Esophagus (tissue), 2 donors: ENCODE results near the gene DHRS4L2. TPM values are rescaled to one million over a fixed set of nuclear protein-coding genes. Genes with fewer than 3 reads are reported as not detected.
"Not testable (repeated sequence)": the region's sequence is repeated elsewhere in the genome, so short reads cannot be mapped to it uniquely, and the experiment has no call there.

Experiments
- H3K27ac ChIP-seq, 2 donors: one replicate each; pipeline ENCODE4 v1.5.1; 2013; ENCODE audit warnings: low read depth in 2 of 2, mild to moderate bottlenecking in 2 of 2, inconsistent platforms in 1 of 2, low read length in 1 of 2, moderate library complexity in 1 of 2
- H3K27me3 ChIP-seq, 2 donors: one replicate each; pipeline ENCODE4 v1.6.1; 2013; ENCODE audit warnings: low read length in 2 of 2, control low read depth in 1 of 2, mild to moderate bottlenecking in 1 of 2; ENCODE audit not compliant: insufficient read depth in 2 of 2, control insufficient read depth in 1 of 2
- H3K36me3 ChIP-seq, 2 donors: one replicate each; pipeline ENCODE4 v1.6.1; 2013; ENCODE audit warnings: low read length in 1 of 2; ENCODE audit not compliant: control insufficient read depth in 2 of 2, insufficient read depth in 2 of 2
- H3K4me1 ChIP-seq, 2 donors: one replicate each; pipeline ENCODE4 v1.6.1; 2013; ENCODE audit warnings: low read length in 1 of 2; ENCODE audit not compliant: control insufficient read depth in 2 of 2, insufficient read depth in 2 of 2
- H3K4me3 ChIP-seq, 2 donors: one replicate each; pipeline ENCODE4 v1.5.1; 2013; ENCODE audit warnings: low read length in 2 of 2, mild to moderate bottlenecking in 2 of 2, low read depth in 1 of 2, moderate library complexity in 1 of 2
- H3K9me3 ChIP-seq, 2 donors: one replicate each; pipeline ENCODE4 v1.6.1; 2013; ENCODE audit warnings: mild to moderate bottlenecking in 2 of 2, low read depth in 1 of 2, low read length in 1 of 2, moderate library complexity in 1 of 2; ENCODE audit not compliant: control insufficient read depth in 2 of 2, insufficient read depth in 1 of 2
- WGBS, 2 donors: extraction: QIAGEN DNeasy Blood & Tissue Kit; methylation state at CpG; one replicate each; pipeline ENCODE4 v1.1.7; 2013; 5-methylcytosine and 5-hydroxymethylcytosine counted together
- polyA plus RNA-seq, 2 donors: library from polyadenylated mRNA; stranded (reverse); fragments of 200-250 nt; gene quantifications; one replicate each; pipeline ENCODE4 v1.2.3, GENCODE V29; 2013
- donor health status: healthy with polysubstance abuse.
- donor health status: Bipolar disorder and iron deficiency.

DHRS4L2 gene
- 10 to 100 TPM; 32.9 to 43.5 TPM for polyA plus RNA-seq

DNA sequence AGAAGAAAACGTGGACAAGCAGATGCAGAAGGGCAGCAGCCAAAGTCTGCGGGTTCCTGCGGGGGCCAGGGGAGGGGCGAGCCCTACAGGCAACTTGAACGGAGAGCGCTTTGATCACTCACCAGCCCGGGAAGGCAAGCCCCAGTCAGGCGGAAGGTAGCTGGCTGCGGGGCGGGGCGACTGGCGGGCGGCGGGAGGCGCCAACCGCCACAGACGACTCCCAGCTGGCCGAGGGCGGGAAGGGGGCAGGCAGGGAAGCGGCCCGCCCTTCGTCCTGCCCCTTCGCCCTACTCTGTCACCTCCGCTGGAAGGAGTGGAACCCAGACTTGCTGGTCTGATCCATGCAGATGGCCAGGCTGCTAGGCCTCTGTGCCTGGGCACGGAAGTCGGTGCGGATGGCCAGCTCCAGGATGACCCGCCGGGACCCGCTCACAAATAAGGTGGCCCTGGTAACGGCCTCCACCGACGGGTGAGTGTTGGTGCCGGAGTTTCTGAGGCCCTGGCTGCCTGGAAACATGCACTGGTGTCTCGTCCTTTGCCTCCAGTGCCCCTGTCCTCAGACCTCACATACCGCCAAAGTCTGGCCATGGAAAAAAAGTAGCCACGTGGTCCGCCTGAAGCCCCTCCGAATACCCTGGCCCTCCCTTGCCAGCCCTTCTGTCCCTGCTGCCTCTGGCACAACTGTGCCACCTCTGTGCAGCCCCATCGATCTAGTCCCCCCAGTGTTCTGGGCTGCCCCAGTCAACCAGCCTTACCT is at the start of gene DHRS4L2:
Gene DHRS4L2 (plus strand): TSS at position 323 of the 757 bp plus-strand sequence. CDS start 19 bp downstream, at position 342.
- H3K27ac ChIP-seq: peak within 1 kb of the TSS; percentile 77 to 81
- H3K9me3 ChIP-seq, H3K36me3 ChIP-seq, H3K27me3 ChIP-seq: not testable (repeated sequence)
- WGBS, 2 donors: 6 to 7% methylated on average over 37 to 40 of the region's 40 CpGs
- H3K4me1 ChIP-seq: peaks cover 5 to 15% of the 10 kb centered on the region in 2 donors
- H3K4me3 ChIP-seq: peak within 1 kb of the TSS; percentile 47 to 51

GRCh38 chr14:23939607-23940326 is 49.0 kb upstream of the DHRS4L2 start:
- WGBS, 2 donors: 82 to 83% methylated on average over 3 of the region's 3 CpGs
- H3K27me3 ChIP-seq: no peaks in the 10 kb centered on the region
- no peak overlapping the region for H3K4me3 ChIP-seq
- H3K36me3 ChIP-seq: peaks cover 2 to 3% of the 10 kb centered on the region in 2 donors
- peaks cover 0 to 3% of the 10 kb centered on the region in 2 donors for H3K4me1 ChIP-seq
- no peak overlapping the region for H3K27ac ChIP-seq
- no peaks in the 10 kb centered on the region for H3K9me3 ChIP-seq

- Histone ChIP-seq H3K9me3 (no peaks in the 10 kb centered on the region), H3K36me3 (peaks cover 2 to 3% of the 10 kb centered on the region in 2 donors), H3K27me3 (no peaks in the 10 kb centered on the region), H3K4me3 (no peak overlapping the region), H3K4me1 (peaks cover 0 to 3% of the 10 kb centered on the region in 2 donors), H3K27ac (no peak overlapping the region)
- 66 to 96% methylated on average over 3 of the region's 3 CpGs for WGBS, 2 donors
Observed at GRCh38 chr14:23941230-23941629, 47.5 kb upstream of the DHRS4L2 start.

DNA sequence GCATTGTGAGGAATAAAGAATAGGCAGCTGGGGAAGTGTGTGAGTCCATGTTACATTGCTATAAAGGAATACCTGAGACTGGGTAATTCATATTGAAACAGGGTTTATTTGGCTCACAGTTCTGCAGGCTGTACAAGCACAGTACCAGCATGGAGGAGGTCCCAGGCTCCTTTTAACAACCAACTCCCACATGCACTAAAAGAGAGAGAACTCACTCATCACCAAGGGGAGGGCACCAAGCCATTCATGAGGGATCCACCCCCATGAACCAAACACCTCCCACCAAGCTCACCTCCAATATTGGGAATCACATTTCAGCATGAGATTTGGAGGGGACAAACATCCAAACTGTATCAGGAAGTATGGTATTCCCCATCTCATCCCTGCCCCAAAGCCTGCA is 47.1 kb upstream of the DHRS4L2 start:
- H3K4me3 ChIP-seq: no peak overlapping the region
- no peaks in the 10 kb centered on the region for H3K27me3 ChIP-seq
- H3K36me3 ChIP-seq: peaks cover 2 to 3% of the 10 kb centered on the region in 2 donors
- H3K4me1 ChIP-seq: peaks cover 0 to 3% of the 10 kb centered on the region in 2 donors
- no peaks in the 10 kb centered on the region for H3K9me3 ChIP-seq
- no peak overlapping the region for H3K27ac ChIP-seq

DNA sequence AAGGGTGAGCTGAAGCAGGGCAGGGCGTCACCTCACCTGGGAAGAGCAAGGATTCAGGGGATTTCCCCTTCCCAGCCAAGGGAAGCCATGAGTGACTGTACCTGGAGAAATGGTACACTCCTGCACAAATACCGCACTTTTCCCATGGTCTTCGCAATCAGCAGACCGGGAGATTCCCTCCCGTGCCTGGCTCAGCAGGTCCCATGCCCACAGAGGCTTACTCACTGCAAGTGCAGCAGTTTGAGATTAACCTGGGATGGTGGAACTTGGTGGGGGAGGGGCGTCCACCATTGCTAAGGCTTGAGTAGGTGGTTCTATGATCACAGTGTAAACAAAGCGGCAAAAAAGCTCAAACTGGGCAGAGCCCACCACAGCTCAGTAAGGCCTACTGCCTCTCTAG is 46.1 kb upstream of the DHRS4L2 start:
- 80 to 85% methylated on average over 7 of the region's 7 CpGs for WGBS, 2 donors

GRCh38 chr14:23949069-23949468 is 39.7 kb upstream of the DHRS4L2 start:
- not testable (repeated sequence) for H3K4me1 ChIP-seq, H3K4me3 ChIP-seq, H3K27ac ChIP-seq, H3K9me3 ChIP-seq, H3K36me3 ChIP-seq, H3K27me3 ChIP-seq
- 77 to 97% methylated on average over 2 of the region's 2 CpGs for WGBS, 2 donors

More for the DNA sequence above, 46.1 kb upstream of the DHRS4L2 start:
- H3K4me1 ChIP-seq: peaks cover 0 to 3% of the 10 kb centered on the region in 2 donors
- H3K4me3 ChIP-seq: no peak overlapping the region
- H3K27ac ChIP-seq: no peak overlapping the region
- no peaks in the 10 kb centered on the region for H3K27me3 ChIP-seq
- no peaks in the 10 kb centered on the region for H3K9me3 ChIP-seq
- peaks cover 2 to 3% of the 10 kb centered on the region in 2 donors for H3K36me3 ChIP-seq

- WGBS, 2 donors: 95 to 97% methylated on average over 6 of the region's 6 CpGs
- Histone ChIP-seq H3K36me3 (no peaks in the 10 kb centered on the region), H3K4me3 (no peak overlapping the region)
Observed at GRCh38 chr14:23950411-23951135, 38.2 kb upstream of the DHRS4L2 start.

GRCh38 chr14:23951136-23951466 is 37.6 kb upstream of the DHRS4L2 start:
- H3K9me3 ChIP-seq, H3K4me1 ChIP-seq, H3K27me3 ChIP-seq, H3K27ac ChIP-seq, H3K4me3 ChIP-seq, H3K36me3 ChIP-seq: not testable (repeated sequence)
- WGBS, 2 donors: 88 to 93% methylated on average over 3 of the region's 3 CpGs

More at GRCh38 chr14:23950411-23951135, 38.2 kb upstream of the DHRS4L2 start:
- no peaks in the 10 kb centered on the region for H3K27me3 ChIP-seq
- H3K4me1 ChIP-seq: peaks cover 0 to 3% of the 10 kb centered on the region in 2 donors
- H3K9me3 ChIP-seq: no peaks in the 10 kb centered on the region
- no peak overlapping the region for H3K27ac ChIP-seq

- H3K4me3 ChIP-seq: no peak overlapping the region
- no peaks in the 10 kb centered on the region for H3K36me3 ChIP-seq
- H3K4me1 ChIP-seq: peaks cover 0 to 3% of the 10 kb centered on the region in 2 donors
- no peaks in the 10 kb centered on the region for H3K27me3 ChIP-seq
- 59 to 70% methylated on average over 8 of the region's 8 CpGs for WGBS, 2 donors
- H3K9me3 ChIP-seq: no peaks in the 10 kb centered on the region
- H3K27ac ChIP-seq: no peak overlapping the region
Observed at GRCh38 chr14:23951590-23952201, 37.0 kb upstream of the DHRS4L2 start.
